NCI-H2227 (cell line): Measurements from ENCODE around the gene ARRDC1.
A peak's percentile ranks its signal among the peaks of the same experiment; 100 is the strongest.
"Not testable (repeated sequence)": the region's sequence is repeated elsewhere in the genome, so short reads cannot be mapped to it uniquely, and the experiment has no call there.

Experiments used
- DNase-seq: peaks from one replicate; lab custom pipeline; 2025; ENCODE audit not compliant: unreplicated experiment; lab: John Stamatoyannopoulos, UW

Gene ARRDC1

GRCh38 chr9:137611623-137612609, 6.4 kb downstream of the ARRDC1 start:
- DNase-seq = no peak

DNA sequence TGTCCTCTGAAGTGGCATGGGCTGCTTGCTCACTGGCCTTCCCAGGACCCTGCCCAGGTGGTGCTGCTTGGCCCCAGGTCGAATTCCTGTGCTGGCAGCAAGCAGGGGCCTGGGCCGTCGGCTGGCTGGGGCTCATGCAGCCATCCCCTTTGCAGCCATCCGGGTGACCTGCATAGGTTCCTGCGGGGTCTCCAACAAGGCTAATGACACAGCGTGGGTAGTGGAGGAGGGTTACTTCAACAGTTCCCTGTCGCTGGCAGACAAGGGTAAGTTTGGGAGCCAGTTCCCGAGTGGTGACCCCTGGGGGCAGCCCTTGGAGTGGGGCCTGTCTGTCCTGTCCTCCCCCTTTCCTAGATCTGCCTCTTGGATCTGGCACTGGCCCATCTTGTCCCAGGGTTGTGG, 7.3 kb downstream of the ARRDC1 start:
- no peak for DNase-seq

GRCh38 chr9:137613259-137613658, 7.8 kb downstream of the ARRDC1 start:
- DNase-seq = no peak

GRCh38 chr9:137613738-137614523, 8.4 kb downstream of the ARRDC1 start:
- no peak for DNase-seq

DNA sequence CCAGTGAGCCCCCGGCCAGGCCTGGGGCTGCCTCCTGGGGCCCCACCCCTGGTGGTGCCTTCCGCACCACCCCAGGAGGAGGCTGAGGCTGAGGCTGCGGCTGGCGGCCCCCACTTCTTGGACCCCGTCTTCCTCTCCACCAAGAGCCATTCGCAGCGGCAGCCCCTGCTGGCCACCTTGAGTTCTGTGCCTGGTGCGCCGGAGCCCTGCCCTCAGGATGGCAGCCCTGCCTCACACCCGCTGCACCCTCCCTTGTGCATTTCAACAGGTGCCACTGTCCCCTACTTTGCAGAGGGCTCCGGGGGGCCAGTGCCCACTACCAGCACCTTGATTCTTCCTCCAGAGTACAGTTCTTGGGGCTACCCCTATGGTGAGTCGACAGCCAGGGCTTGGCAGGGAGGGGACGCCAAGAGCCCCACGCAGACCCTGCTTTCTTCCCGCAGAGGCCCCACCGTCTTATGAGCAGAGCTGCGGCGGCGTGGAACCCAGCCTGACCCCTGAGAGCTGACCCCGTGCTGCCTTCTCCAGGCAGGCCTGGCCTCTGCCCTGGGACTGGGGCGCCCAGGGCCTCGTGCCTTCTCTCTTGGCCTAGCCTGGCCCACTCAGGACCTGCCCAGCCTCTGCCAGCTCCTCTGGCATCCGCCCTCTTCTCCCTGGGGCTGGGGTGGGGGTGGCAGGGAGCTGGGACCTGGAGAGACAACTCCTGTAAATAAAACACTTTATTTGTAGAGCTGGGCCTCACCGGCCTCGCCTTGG, 9.3 kb downstream of the ARRDC1 start:
- DNase-seq = no peak

GRCh38 chr9:137615387-137615871, 9.9 kb downstream of the ARRDC1 start:
- no peak for DNase-seq

GRCh38 chr9:137618105-137619067, 12.9 kb downstream of the ARRDC1 start, which contains the start of gene EHMT1:
TSS of gene EHMT1 (plus strand) at chr9:137619005. CDS start at chr9:137619029, 24 bp downstream.
- peak; percentile 90 for DNase-seq

GRCh38 chr9:137619240-137620047, 14.0 kb downstream of the ARRDC1 start:
- DNase-seq = peak; percentile 28

- DNase-seq = no peak
Observed at GRCh38 chr9:137620048-137620405, 14.5 kb downstream of the ARRDC1 start.

DNA sequence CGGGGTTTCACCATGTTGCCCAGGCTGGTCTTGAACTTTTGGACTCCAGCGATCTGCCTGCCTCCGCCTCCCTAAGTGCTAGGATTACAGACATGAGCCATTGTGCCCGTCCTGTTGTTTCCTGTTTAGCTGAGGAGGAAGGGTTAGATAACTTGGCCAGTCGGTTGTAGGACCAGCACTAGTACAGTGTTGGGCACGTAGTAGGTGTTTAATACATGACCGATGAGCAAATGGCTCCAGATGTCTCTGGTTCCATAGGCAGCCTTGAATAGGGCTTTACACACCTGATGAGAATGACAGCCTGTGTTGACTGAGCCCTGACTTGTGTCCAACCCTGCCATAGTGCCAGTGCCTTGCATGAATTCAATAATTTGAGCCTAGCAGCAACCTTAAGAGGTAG, 15.1 kb downstream of the ARRDC1 start:
- DNase-seq = no peak

- no peak for DNase-seq
Observed at GRCh38 chr9:137621131-137621757, 15.8 kb downstream of the ARRDC1 start.

DNA sequence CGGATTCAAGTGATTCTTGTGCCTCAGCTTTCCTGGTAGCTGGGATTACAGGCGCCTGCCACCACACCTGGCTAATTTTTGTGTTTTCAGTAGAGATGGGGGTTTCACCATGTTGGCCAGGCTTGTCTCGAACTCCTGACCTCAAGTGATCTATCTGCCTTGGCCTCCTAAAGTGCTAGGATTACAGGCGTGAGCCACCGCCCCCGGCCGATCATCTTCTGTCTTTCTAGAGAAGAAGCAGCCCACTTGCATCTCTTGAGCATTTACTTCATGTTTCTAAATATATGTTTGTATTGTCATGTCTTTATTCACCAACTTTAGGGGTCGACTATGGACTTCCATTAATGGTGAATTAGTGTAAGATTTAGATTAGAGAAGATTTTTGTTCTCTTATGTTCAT, 16.7 kb downstream of the ARRDC1 start:
- not testable (repeated sequence) for DNase-seq

DNA sequence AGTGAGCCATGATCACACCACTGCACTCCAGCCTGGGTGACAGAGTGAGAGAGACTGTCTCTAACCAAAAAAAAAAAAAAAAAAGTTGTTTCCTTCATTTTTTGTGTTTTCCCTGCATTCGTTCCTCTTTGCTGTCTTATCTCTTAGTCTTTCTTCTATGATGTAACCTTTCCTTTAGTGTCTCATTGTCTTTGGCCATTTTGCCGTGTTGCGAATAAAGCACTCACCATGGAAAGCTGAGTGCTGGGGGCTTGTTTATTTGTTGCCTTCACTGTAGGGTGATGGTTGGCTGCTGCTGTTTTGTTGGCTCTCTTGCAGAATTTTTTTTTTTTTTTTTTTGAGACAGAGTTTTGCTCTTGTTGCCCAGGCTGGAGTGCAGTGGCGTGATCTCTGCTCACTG, 21.0 kb downstream of the ARRDC1 start:
- no peak for DNase-seq

- not testable (repeated sequence) for DNase-seq
Observed at GRCh38 chr9:137627406-137627805, 21.9 kb downstream of the ARRDC1 start.

GRCh38 chr9:137630126-137630525, 24.6 kb downstream of the ARRDC1 start:
- no peak for DNase-seq

GRCh38 chr9:137630679-137631078, 25.2 kb downstream of the ARRDC1 start:
- no peak for DNase-seq

GRCh38 chr9:137631345-137632229, 26.1 kb downstream of the ARRDC1 start:
- DNase-seq = no peak
